ENCODE results near the gene IGLL1.
"Not testable (repeated sequence)": the region's sequence is repeated elsewhere in the genome, so short reads cannot be mapped to it uniquely, and the experiment has no call there.

DNA sequence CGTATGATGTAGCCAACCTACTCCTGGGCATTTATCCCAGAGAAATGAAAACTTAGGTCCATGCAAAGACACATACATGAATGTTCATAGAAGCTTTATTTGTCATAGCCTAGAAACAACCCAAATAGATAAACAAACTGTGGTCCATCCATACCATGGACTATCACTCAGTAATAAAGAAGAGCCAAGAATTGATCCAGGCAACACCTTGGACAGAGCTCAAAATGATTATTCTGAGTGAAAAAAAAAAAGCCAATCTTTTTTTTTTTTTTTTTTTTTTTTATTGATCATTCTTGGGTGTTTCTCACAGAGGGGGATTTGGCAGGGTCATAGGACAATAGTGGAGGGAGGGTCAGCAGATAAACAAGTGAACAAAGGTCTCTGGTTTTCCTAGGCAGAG, 19.9 kb downstream of the IGLL1 start:
- TF ChIP-seq POLR2A, POLR2AphosphoS5, EP300 (IDR thresholded peaks at IDR 0.05): not testable (repeated sequence)
- TF ChIP-seq, protein P1, sequence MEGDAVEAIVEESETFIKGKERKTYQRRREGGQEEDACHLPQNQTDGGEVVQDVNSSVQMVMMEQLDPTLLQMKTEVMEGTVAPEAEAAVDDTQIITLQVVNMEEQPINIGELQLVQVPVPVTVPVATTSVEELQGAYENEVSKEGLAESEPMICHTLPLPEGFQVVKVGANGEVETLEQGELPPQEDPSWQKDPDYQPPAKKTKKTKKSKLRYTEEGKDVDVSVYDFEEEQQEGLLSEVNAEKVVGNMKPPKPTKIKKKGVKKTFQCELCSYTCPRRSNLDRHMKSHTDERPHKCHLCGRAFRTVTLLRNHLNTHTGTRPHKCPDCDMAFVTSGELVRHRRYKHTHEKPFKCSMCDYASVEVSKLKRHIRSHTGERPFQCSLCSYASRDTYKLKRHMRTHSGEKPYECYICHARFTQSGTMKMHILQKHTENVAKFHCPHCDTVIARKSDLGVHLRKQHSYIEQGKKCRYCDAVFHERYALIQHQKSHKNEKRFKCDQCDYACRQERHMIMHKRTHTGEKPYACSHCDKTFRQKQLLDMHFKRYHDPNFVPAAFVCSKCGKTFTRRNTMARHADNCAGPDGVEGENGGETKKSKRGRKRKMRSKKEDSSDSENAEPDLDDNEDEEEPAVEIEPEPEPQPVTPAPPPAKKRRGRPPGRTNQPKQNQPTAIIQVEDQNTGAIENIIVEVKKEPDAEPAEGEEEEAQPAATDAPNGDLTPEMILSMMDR (IDR thresholded peaks at IDR 0.05) = not testable (repeated sequence)

All from upper lobe of left lung (tissue), 4 donors.